MM.1S (cell line): ENCODE measurements around the gene UXS1.

Source experiments
- DNase-seq: peaks from one replicate; pipeline ENCODE4 v3.0.0-alpha.2; 2015
- H2AFZ ChIP-seq: fragments of 300-600 bp; sonication (generic); 2 replicates; pipeline ENCODE4 v1.6.0; 2016; ENCODE audit warnings: antibody characterized with exemption, low read length
- H3F3A ChIP-seq: fragments of 300-600 bp; sonication (generic); 2 replicates; pipeline ENCODE4 v1.6.1; 2016; ENCODE audit warnings: mild to moderate bottlenecking, antibody characterized with exemption, low read length, moderate library complexity, mixed read lengths; ENCODE audit not compliant: insufficient read depth
- H3K27ac ChIP-seq: fragments of 300-600 bp; sonication (generic); 2 replicates; pipeline ENCODE4 v1.5.1; 2016; ENCODE audit warnings: mild to moderate bottlenecking, low read length
- H3K27me3 ChIP-seq: fragments of 300-600 bp; sonication (generic); replicated peaks from 2 replicates; pipeline ENCODE4 v1.6.0; 2016; ENCODE audit warnings: low read length; ENCODE audit not compliant: insufficient read depth
- H3K36me3 ChIP-seq: fragments of 300-600 bp; sonication (generic); replicated peaks from 2 replicates; pipeline ENCODE4 v1.6.1; 2016; ENCODE audit warnings: mild to moderate bottlenecking, low read length, mixed read lengths; ENCODE audit not compliant: insufficient read depth
- H3K4me1 ChIP-seq: fragments of 300-600 bp; sonication (generic); 2 replicates; pipeline ENCODE4 v1.6.1; 2016; ENCODE audit warnings: low read length, mixed read lengths
- H3K4me2 ChIP-seq: fragments of 300-600 bp; sonication (generic); 2 replicates; pipeline ENCODE4 v1.6.0; 2016; ENCODE audit warnings: low read depth, low read length
- H3K4me3 ChIP-seq: fragments of 300-600 bp; sonication (generic); 2 replicates; pipeline ENCODE4 v1.5.1; 2016; ENCODE audit warnings: low read length, mixed read lengths
- H3K79me2 ChIP-seq: fragments of 300-600 bp; sonication (generic); 2 replicates; pipeline ENCODE4 v1.6.1; 2016; ENCODE audit warnings: mixed run types, low read length, mixed read lengths
- H3K9ac ChIP-seq: fragments of 300-600 bp; sonication (generic); 2 replicates; pipeline ENCODE4 v1.6.1; 2016; ENCODE audit warnings: low read length, mixed read lengths
- H3K9me2 ChIP-seq: fragments of 300-600 bp; sonication (generic); replicated peaks from 2 replicates; pipeline ENCODE4 v1.6.1; 2016; ENCODE audit warnings: mild to moderate bottlenecking, low read length, mixed read lengths; ENCODE audit not compliant: insufficient read depth
- H3K9me3 ChIP-seq: fragments of 300-600 bp; sonication (generic); replicated peaks from 2 replicates; pipeline ENCODE4 v1.6.1; 2016; ENCODE audit warnings: mild to moderate bottlenecking, low read length, mixed read lengths; ENCODE audit not compliant: insufficient read depth
- H4K20me1 ChIP-seq: fragments of 300-600 bp; sonication (generic); 2 replicates; pipeline ENCODE4 v1.6.1; 2016; ENCODE audit warnings: mild to moderate bottlenecking, low read length, moderate library complexity, mixed read lengths; ENCODE audit not compliant: insufficient read depth
- CTCF ChIP-seq: fragments of 300-600 bp; sonication (generic); IDR thresholded peaks from 2 replicates; pipeline ENCODE4 v1.5.1; 2016; ENCODE audit warnings: antibody characterized with exemption, low read length, mixed read lengths
- EZH2 ChIP-seq: fragments of 300-600 bp; sonication (generic); optimal IDR thresholded peaks from 2 replicates; pipeline ENCODE3; 2017; ENCODE audit warnings: low read depth, mild to moderate bottlenecking, antibody characterized with exemption, low read length, mixed read lengths
- EZH2phosphoT487 ChIP-seq: fragments of 300-600 bp; sonication (generic); IDR thresholded peaks from 2 replicates; pipeline ENCODE4 v1.6.1; 2018; ENCODE audit warnings: antibody characterized with exemption, low read length

Gene UXS1

GRCh38 chr2:106165561-106165960 lies 28.5 kb downstream of the UXS1 start:
- Histone ChIP-seq H3K36me3 (no peaks in the 10 kb centered on the region), H3K9me2 (no peaks in the 10 kb centered on the region), H3K4me2 (no peak overlapping the region), H3K4me3 (no peak overlapping the region), H3K27ac (no peak overlapping the region), H4K20me1 (no peaks in the 10 kb centered on the region), H3K9ac (no peak overlapping the region), H2AFZ (no peak overlapping the region), H3K4me1 (no peaks in the 10 kb centered on the region), H3F3A (no peaks in the 10 kb centered on the region), H3K9me3 (no peaks in the 10 kb centered on the region), H3K27me3 (no peaks in the 10 kb centered on the region), H3K79me2 (peaks cover 4% of the 10 kb centered on the region; the same call in 1 of the 2 replicates)
- DNase-seq, result no peak
- no peak for TF ChIP-seq CTCF
- no peak for TF ChIP-seq EZH2phosphoT487
- TF ChIP-seq EZH2, result no peak

GRCh38 chr2:106165029-106165428 lies 29.1 kb downstream of the UXS1 start:
- no peak overlapping the region for H3K4me2 ChIP-seq
- H3K9ac ChIP-seq, result no peak overlapping the region
- DNase-seq, result no peak
- H4K20me1 ChIP-seq, result no peaks in the 10 kb centered on the region
- H3K4me3 ChIP-seq, result no peak overlapping the region
- no peak overlapping the region for H2AFZ ChIP-seq
- TF ChIP-seq EZH2phosphoT487 (no peak), EZH2 (no peak), CTCF (no peak)
- H3K9me3 ChIP-seq, result no peaks in the 10 kb centered on the region
- no peaks in the 10 kb centered on the region for H3K4me1 ChIP-seq
- no peak overlapping the region for H3K27ac ChIP-seq
- no peaks in the 10 kb centered on the region for H3K9me2 ChIP-seq
- no peaks in the 10 kb centered on the region for H3F3A ChIP-seq
- H3K27me3 ChIP-seq, result no peaks in the 10 kb centered on the region
- H3K36me3 ChIP-seq, result no peaks in the 10 kb centered on the region
- peaks cover 4% of the 10 kb centered on the region; the same call in 1 of the 2 replicates for H3K79me2 ChIP-seq

GRCh38 chr2:106163948-106164545 lies 30.1 kb downstream of the UXS1 start:
- Histone ChIP-seq H3K9me2 (no peaks in the 10 kb centered on the region), H3K27ac (no peak overlapping the region), H3F3A (no peaks in the 10 kb centered on the region), H3K4me2 (no peak overlapping the region), H3K79me2 (no peaks in the 10 kb centered on the region; the same call in 1 of the 2 replicates), H4K20me1 (no peaks in the 10 kb centered on the region), H3K9ac (no peak overlapping the region), H3K4me1 (no peaks in the 10 kb centered on the region), H3K27me3 (no peaks in the 10 kb centered on the region), H3K4me3 (no peak overlapping the region), H3K36me3 (no peaks in the 10 kb centered on the region), H3K9me3 (no peaks in the 10 kb centered on the region), H2AFZ (no peak overlapping the region)
- no peak for DNase-seq
- no peak for TF ChIP-seq CTCF
- TF ChIP-seq EZH2, result no peak
- no peak for TF ChIP-seq EZH2phosphoT487
